Progenitor cell of endocrine pancreas (in vitro differentiated cells): ENCODE results near the gene ADIPOR1. TPM values are rescaled to one million over a fixed set of nuclear protein-coding genes. Genes with fewer than 3 reads are reported as not detected.
A peak's percentile ranks its signal among the peaks of the same experiment; 100 is the strongest.

ENCODE experiments used
- DNase-seq: peaks from one replicate; pipeline ENCODE4 v3.0.0; 2021; ENCODE audit warnings: low spot score; ENCODE audit not compliant: unreplicated experiment
- H3K27ac Mint-ChIP-seq: 2 replicates; pipeline ENCODE4 v1.8.0; 2021; ENCODE audit warnings: mild to moderate bottlenecking, moderate library complexity, mixed read lengths
- H3K27me3 Mint-ChIP-seq: 2 replicates; pipeline ENCODE4 v1.8.0; 2021; ENCODE audit warnings: mixed read lengths
- H3K36me3 Mint-ChIP-seq: 2 replicates; pipeline ENCODE4 v1.8.0; 2022; ENCODE audit warnings: mixed read lengths; ENCODE audit not compliant: insufficient read depth
- H3K4me1 Mint-ChIP-seq: 2 replicates; pipeline ENCODE4 v1.8.0; 2021; ENCODE audit warnings: low read depth, mixed read lengths
- H3K4me3 Mint-ChIP-seq: 2 replicates; pipeline ENCODE4 v1.8.0; 2021; ENCODE audit warnings: low read depth, mild to moderate bottlenecking, moderate library complexity, mixed read lengths
- H3K9me3 Mint-ChIP-seq: 2 replicates; pipeline ENCODE4 v1.8.0; 2021; ENCODE audit warnings: low read depth, mixed read lengths
- total RNA-seq: library from RNA; stranded (reverse); gene quantifications from 2 replicates; pipeline ENCODE4 v1.2.1, GENCODE V29; 2021
- TF ChIP-seq, protein P1 (sequence below): fragments of 200-600 bp; sonication (generic); IDR thresholded peaks from one replicate; pipeline ENCODE4 v1.5.0; 2021; ENCODE audit warnings: antibody characterized with exemption, mild to moderate bottlenecking; ENCODE audit not compliant: unreplicated experiment

ADIPOR1 gene
- total RNA-seq, 1 donor from 2014 or later, result 45.7 TPM

DNA sequence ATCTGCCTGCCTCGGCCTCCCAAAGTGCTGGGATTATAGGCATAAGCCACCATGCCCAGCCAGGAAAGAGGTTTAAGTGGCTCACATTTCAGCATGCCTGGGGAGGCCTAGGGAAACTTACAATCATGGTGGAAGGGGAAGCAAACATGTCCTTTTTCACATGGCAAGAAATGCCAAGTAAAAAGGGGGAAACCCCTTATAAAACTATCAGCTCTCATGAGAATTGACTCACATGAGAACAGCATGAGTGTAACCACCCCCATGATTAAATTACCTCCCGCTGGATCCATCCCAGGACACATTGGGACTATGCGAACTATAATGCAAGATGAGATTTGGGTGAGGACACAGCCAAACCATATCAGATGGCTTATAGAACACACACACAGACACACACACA is 22.3 kb downstream of the ADIPOR1 start:
- no peak overlapping the region for H3K27ac Mint-ChIP-seq
- H3K9me3 Mint-ChIP-seq, result peaks cover 14% of the 10 kb centered on the region
- no peak overlapping the region for H3K4me3 Mint-ChIP-seq

DNA sequence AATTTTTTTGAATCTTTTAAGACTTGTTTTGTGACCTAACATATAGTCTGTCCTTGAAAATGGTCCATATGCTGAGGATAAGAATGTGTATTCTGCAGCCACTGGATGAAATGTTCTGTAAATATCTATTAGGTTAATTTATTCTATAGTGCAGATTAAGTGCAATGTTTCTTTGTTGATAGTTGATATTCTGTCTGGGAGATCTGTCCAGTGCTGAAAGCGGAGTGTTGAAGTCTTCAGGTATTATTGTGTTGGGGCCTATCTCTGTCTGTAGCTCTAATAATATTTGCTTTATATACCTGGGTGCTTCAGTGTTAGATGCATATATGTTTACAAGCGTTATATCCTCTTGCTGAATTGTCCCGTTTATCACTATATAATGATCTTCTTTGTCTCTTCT is 23.4 kb downstream of the ADIPOR1 start:
- Mint-ChIP-seq H3K36me3 (no peaks in the 10 kb centered on the region), H3K4me1 (no peaks in the 10 kb centered on the region), H3K9me3 (peaks cover 14% of the 10 kb centered on the region), H3K4me3 (no peak overlapping the region), H3K27ac (no peak overlapping the region), H3K27me3 (peaks cover 11% of the 10 kb centered on the region)
- TF ChIP-seq, protein P1, sequence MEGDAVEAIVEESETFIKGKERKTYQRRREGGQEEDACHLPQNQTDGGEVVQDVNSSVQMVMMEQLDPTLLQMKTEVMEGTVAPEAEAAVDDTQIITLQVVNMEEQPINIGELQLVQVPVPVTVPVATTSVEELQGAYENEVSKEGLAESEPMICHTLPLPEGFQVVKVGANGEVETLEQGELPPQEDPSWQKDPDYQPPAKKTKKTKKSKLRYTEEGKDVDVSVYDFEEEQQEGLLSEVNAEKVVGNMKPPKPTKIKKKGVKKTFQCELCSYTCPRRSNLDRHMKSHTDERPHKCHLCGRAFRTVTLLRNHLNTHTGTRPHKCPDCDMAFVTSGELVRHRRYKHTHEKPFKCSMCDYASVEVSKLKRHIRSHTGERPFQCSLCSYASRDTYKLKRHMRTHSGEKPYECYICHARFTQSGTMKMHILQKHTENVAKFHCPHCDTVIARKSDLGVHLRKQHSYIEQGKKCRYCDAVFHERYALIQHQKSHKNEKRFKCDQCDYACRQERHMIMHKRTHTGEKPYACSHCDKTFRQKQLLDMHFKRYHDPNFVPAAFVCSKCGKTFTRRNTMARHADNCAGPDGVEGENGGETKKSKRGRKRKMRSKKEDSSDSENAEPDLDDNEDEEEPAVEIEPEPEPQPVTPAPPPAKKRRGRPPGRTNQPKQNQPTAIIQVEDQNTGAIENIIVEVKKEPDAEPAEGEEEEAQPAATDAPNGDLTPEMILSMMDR, result no peak
- DNase-seq, result no peak

More for the DNA sequence above, 22.3 kb downstream of the ADIPOR1 start:
- TF ChIP-seq, protein P1, result no peak
- peaks cover 11% of the 10 kb centered on the region for H3K27me3 Mint-ChIP-seq
- H3K36me3 Mint-ChIP-seq, result peaks cover 2% of the 10 kb centered on the region
- no peak for DNase-seq
- no peaks in the 10 kb centered on the region for H3K4me1 Mint-ChIP-seq

DNA sequence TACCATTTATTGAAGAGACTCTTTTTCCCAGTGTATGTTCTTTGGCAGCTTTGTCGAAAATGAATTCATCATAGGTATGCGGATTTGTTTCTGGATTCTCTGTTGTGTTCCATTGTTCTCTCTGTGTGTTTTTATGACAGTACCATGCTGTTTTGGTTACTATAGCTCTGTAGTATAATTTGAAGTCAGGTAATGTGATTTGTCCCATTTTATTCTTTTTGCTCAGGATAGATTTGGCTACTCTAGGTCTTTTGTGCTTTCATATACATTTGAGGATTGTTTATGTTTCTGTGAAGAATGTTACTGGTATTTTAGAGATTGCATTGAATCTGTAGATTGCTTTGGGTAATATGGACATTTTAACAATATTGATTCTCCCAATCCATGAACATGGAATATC is 25.6 kb downstream of the ADIPOR1 start:
- H3K9me3 Mint-ChIP-seq, result peaks cover 14% of the 10 kb centered on the region
- TF ChIP-seq, protein P1, result no peak
- H3K36me3 Mint-ChIP-seq, result no peaks in the 10 kb centered on the region
- H3K27me3 Mint-ChIP-seq, result peaks cover 11% of the 10 kb centered on the region
- H3K4me1 Mint-ChIP-seq, result no peaks in the 10 kb centered on the region
- DNase-seq, result no peak
- H3K27ac Mint-ChIP-seq, result no peak overlapping the region
- H3K4me3 Mint-ChIP-seq, result no peak overlapping the region

DNA sequence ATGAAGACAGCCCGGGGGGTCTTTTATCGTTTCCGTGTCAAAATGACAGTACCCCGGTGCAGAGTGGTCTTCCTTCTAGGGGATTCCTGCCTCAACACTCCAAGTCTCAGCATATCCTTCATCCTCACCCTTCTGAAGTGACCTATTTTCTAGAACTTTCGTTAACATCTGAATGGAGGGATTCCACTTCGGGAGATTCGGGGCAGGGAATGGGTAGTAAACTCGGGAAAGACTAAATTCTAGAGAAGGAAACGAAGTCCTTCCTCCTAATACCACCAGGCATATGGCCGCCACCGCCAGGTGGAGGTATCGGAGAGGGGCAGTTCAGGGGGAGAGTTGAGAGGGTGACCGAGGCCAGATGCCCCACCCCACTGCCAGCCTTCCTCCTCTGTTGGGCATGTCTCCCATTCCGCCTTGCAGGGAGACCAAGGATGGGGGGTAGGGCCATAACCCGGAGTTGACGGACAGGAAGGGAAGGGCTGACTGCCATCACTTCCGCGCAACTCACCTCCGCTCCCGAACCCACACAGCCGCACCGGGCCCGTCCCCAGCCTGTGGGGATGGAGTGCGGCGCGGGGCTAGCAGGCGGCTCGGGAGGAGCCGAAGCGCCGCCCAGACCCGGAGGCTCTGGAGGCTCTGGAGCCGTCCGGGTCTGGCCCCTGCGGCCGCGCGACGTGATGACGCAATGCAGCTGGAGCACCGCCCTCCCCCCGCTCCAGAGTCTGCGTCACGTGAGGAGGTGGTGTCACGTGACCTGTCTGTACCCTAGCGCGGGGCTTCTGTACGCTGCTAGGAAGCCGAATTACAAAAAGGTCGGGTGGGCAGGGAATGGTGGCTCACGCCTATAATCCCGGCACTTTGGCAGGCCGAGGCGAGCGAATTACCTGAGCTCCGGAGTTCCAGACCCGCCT is 31.3 kb downstream of the ADIPOR1 start, which contains the start of gene KLHL12:
TSS of gene KLHL12 (minus strand) at position 654 of the 911 bp plus-strand sequence. CDS start 2,072 bp downstream, outside the sequence.
- Mint-ChIP-seq H3K9me3 (no peaks in the 10 kb centered on the region), H3K27ac (peak within 1 kb of the TSS; percentile 94), H3K4me1 (peaks cover 4% of the 10 kb centered on the region), H3K36me3 (peaks cover 1% of the 10 kb centered on the region), H3K27me3 (no peaks in the 10 kb centered on the region), H3K4me3 (peak within 1 kb of the TSS; percentile 87)
- peak; percentile 95 for DNase-seq
- TF ChIP-seq, protein P1, result peak; percentile 79

DNA sequence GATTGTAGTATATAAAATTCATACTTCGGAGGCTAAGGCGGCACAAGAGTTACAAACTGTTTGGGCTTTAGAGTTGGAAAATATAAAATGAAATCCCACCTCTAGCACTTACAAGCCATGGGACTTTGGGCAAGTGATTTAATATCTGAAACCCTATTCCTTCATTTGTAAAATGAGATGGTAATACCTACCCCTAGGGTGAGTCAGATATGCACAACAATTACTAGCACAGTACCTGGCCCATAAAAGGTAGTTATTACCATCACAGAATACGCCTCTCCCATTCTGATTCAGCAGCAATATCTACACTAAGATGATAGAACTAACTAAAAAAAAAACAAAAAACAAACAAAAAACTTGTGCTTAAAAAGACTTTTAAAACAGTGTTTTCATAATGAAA is 34.6 kb downstream of the ADIPOR1 start:
- Mint-ChIP-seq H3K27me3 (no peaks in the 10 kb centered on the region), H3K4me1 (peaks cover 4% of the 10 kb centered on the region), H3K4me3 (no peak overlapping the region), H3K9me3 (no peaks in the 10 kb centered on the region), H3K36me3 (peaks cover 5% of the 10 kb centered on the region), H3K27ac (no peak overlapping the region)
- no peak for DNase-seq
- TF ChIP-seq, protein P1, result no peak
